Adrenal gland (tissue), 5 donors: ENCODE measurements around the gene TFEB.

Experiments
- POLR2A ChIP-seq, 2 donors: fragments of 450-650 bp; IDR thresholded peaks; one replicate each; pipeline ENCODE4 v1.6.1; 2017; ENCODE audit warnings: antibody characterized with exemption in 2 of 2, mild to moderate bottlenecking in 2 of 2, moderate library complexity in 1 of 2
- TF ChIP-seq, protein P1 (sequence below), 6 experiments: fragments of 450-650 bp in 4 of 6; fragments of 200-600 bp in 2 of 6; sonication (generic) in 1 of 6; IDR thresholded peaks; 1 replicate in 5 of 6; 2 replicates in 1 of 6; pipeline versions ENCODE4 v1.5.1 to v1.8.0; 2016 to 2021; ENCODE audit warnings: antibody characterized with exemption in 6 of 6, mild to moderate bottlenecking in 2 of 6, moderate library complexity in 1 of 6
- donor health status: DM: no; HTN: no; CAD: no.

DNA sequence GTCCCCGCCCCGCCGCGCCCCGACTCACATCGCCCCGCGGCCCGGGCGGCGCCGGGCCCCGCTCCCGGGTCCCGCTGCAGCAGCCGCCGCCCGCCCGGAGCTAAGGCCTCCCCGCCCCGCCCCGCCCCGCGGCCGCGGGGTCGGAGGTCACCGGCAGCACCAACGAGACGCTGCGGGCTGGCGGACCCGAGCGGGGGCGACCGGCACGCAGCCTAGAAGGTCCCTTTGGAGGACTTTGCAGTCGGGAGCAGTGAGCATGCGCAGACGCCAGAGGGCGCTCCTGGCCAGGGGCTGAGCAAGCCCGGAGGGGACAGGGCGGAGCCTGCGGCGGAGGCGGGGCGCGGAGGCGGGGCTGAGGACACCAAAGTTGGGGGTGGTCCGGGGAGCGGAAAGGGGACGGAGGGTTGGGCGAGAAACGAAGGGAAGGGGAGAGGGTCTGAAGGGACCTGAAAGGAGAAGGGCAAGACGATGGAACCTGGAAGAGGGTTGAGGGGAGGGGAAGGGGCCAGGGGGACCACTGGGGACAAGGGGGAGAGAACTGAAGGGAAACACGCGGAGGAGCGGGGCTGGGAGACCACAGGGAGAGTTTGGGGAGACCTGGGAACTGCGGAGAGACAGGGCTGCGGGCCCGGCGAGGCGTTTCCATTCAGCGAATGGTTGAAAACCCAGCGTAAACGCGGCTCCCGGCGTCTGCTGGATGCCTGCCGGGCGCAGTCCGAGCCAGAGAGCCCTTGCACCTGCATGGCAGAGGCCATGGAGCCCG, 44.6 kb upstream of the TFEB start, which contains the start of gene FRS3:
- TF ChIP-seq, protein P1, sequence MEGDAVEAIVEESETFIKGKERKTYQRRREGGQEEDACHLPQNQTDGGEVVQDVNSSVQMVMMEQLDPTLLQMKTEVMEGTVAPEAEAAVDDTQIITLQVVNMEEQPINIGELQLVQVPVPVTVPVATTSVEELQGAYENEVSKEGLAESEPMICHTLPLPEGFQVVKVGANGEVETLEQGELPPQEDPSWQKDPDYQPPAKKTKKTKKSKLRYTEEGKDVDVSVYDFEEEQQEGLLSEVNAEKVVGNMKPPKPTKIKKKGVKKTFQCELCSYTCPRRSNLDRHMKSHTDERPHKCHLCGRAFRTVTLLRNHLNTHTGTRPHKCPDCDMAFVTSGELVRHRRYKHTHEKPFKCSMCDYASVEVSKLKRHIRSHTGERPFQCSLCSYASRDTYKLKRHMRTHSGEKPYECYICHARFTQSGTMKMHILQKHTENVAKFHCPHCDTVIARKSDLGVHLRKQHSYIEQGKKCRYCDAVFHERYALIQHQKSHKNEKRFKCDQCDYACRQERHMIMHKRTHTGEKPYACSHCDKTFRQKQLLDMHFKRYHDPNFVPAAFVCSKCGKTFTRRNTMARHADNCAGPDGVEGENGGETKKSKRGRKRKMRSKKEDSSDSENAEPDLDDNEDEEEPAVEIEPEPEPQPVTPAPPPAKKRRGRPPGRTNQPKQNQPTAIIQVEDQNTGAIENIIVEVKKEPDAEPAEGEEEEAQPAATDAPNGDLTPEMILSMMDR (IDR thresholded peaks at IDR 0.05): peak; percentile 77 to 98 (median 88)
- peak in 1 of 2 donors; percentile 12 for TF ChIP-seq POLR2A (IDR thresholded peaks at IDR 0.05)
